Skeletal muscle tissue (tissue), 1 donor: Measurements from ENCODE around the gene DRD1. TPM values are rescaled to one million over a fixed set of nuclear protein-coding genes. Genes with fewer than 3 reads are reported as not detected.

Experiments
- total RNA-seq: library from RNA; depleted of rRNA; stranded (reverse); fragments of >200 nt; gene quantifications from one replicate; pipeline ENCODE4 v1.2.3, GENCODE V29; 2014

Gene DRD1
- total RNA-seq, 1 donor from 2014 or later, result not detected

Other genes starting within 250 kb of the DRD1 start
- gene SFXN1, start 34.4 kb upstream of the DRD1 start, total RNA-seq, result 15.7 TPM
- gene HRH2, start 213.9 kb upstream of the DRD1 start, total RNA-seq, result 1.0 TPM